GM12891 (cell line): ENCODE measurements around the gene CR1.
"Not testable (repeated sequence)": the region's sequence is repeated elsewhere in the genome, so short reads cannot be mapped to it uniquely, and the experiment has no call there.

Experiments used
- DNase-seq: peaks from one replicate; pipeline ENCODE4 v3.0.0; 2011; ENCODE audit warnings: low spot score; ENCODE audit not compliant: insufficient read length
- FAIRE-seq: peaks from 2 replicates; lab custom pipeline; 2011; peaks lifted over from hg19 to GRCh38; lab: Jason Lieb, UNC
- PAX5 ChIP-seq: IDR thresholded peaks from 2 replicates; pipeline ENCODE4 v1.6.1; 2011; ENCODE audit warnings: low read length, moderate library complexity, mild to moderate bottlenecking; ENCODE audit not compliant: insufficient read depth, severe bottlenecking
- POLR2A ChIP-seq: IDR thresholded peaks from 2 replicates; pipeline ENCODE4 v1.6.1; 2011; ENCODE audit warnings: low read depth, low read length, control low read depth
- POLR2AphosphoS5 ChIP-seq: IDR thresholded peaks from 2 replicates; pipeline ENCODE4 v1.6.1; 2011; ENCODE audit warnings: low read depth, low read length, control low read depth
- POU2F2 ChIP-seq: IDR thresholded peaks from 2 replicates; pipeline ENCODE4 v1.6.1; 2011; ENCODE audit warnings: low read depth, mild to moderate bottlenecking, control low read depth, low read length, moderate library complexity
- SPI1 ChIP-seq: IDR thresholded peaks from 2 replicates; pipeline ENCODE4 v1.6.1; 2011; ENCODE audit warnings: low read depth, low read length, control low read depth
- TAF1 ChIP-seq: IDR thresholded peaks from 2 replicates; pipeline ENCODE4 v1.6.1; 2011; ENCODE audit warnings: low read depth, low read length, control low read depth

The CR1 gene

GRCh38 chr1:207501071-207501470, 5.1 kb downstream of the CR1 start:
- TF ChIP-seq POLR2AphosphoS5 (no peak), POLR2A (no peak), TAF1 (no peak), SPI1 (no peak), PAX5 (no peak), POU2F2 (no peak)
- no peak for DNase-seq

GRCh38 chr1:207502726-207503125, 6.8 kb downstream of the CR1 start:
- TF ChIP-seq POLR2AphosphoS5 (no peak), SPI1 (no peak), POU2F2 (no peak), PAX5 (no peak), TAF1 (no peak), POLR2A (no peak)
- FAIRE-seq, result no peak

More at GRCh38 chr1:207501071-207501470, 5.1 kb downstream of the CR1 start:
- FAIRE-seq, result no peak

GRCh38 chr1:207503950-207504349, 8.0 kb downstream of the CR1 start:
- TF ChIP-seq SPI1 (no peak), PAX5 (no peak), TAF1 (no peak), POU2F2 (no peak), POLR2AphosphoS5 (no peak), POLR2A (no peak)
- DNase-seq (no peak), FAIRE-seq (no peak)

More at GRCh38 chr1:207502726-207503125, 6.8 kb downstream of the CR1 start:
- DNase-seq, result no peak

- no peak for DNase-seq
- no peak for TF ChIP-seq POU2F2
- no peak for TF ChIP-seq POLR2AphosphoS5
- TF ChIP-seq TAF1, result no peak
- no peak for TF ChIP-seq POLR2A
- no peak for TF ChIP-seq SPI1
- no peak for TF ChIP-seq PAX5
- no peak for FAIRE-seq
Measured at GRCh38 chr1:207504438-207504837, 8.5 kb downstream of the CR1 start.

GRCh38 chr1:207510444-207510843, 14.5 kb downstream of the CR1 start:
- FAIRE-seq, result no peak
- TF ChIP-seq POLR2AphosphoS5, result no peak
- no peak for TF ChIP-seq POLR2A
- TF ChIP-seq PAX5, result no peak
- TF ChIP-seq POU2F2, result no peak

GRCh38 chr1:207514890-207515289, 18.9 kb downstream of the CR1 start:
- DNase-seq, result no peak
- FAIRE-seq, result no peak
- TF ChIP-seq SPI1 (no peak), POLR2A (no peak), TAF1 (no peak), PAX5 (no peak), POU2F2 (no peak), POLR2AphosphoS5 (no peak)

More at GRCh38 chr1:207510444-207510843, 14.5 kb downstream of the CR1 start:
- no peak for DNase-seq

- DNase-seq (no peak), FAIRE-seq (no peak)
- TF ChIP-seq POLR2A (no peak), TAF1 (no peak), POU2F2 (no peak), SPI1 (no peak), POLR2AphosphoS5 (no peak), PAX5 (no peak)
Measured at GRCh38 chr1:207516729-207517128, 20.8 kb downstream of the CR1 start.

- TF ChIP-seq SPI1 (no peak), POU2F2 (no peak)
- peak; percentile 20 for FAIRE-seq
- no peak for DNase-seq
Measured at GRCh38 chr1:207518608-207519236, 22.8 kb downstream of the CR1 start.

- no peak for TF ChIP-seq TAF1
- no peak for TF ChIP-seq POLR2AphosphoS5
- TF ChIP-seq POU2F2, result no peak
- TF ChIP-seq PAX5, result no peak
- TF ChIP-seq POLR2A, result no peak
- no peak for TF ChIP-seq SPI1
- no peak for DNase-seq
- FAIRE-seq, result no peak
Measured at GRCh38 chr1:207519505-207520399, 23.8 kb downstream of the CR1 start.

GRCh38 chr1:207520400-207521345, 24.7 kb downstream of the CR1 start:
- FAIRE-seq, DNase-seq: not testable (repeated sequence)

GRCh38 chr1:207525239-207525638, 29.3 kb downstream of the CR1 start:
- not testable (repeated sequence) for DNase-seq, FAIRE-seq

- not testable (repeated sequence) for FAIRE-seq, DNase-seq
Measured at GRCh38 chr1:207528401-207528800, 32.4 kb downstream of the CR1 start.

GRCh38 chr1:207536263-207536662, 40.3 kb downstream of the CR1 start:
- not testable (repeated sequence) for DNase-seq, FAIRE-seq

GRCh38 chr1:207546677-207547357, 50.9 kb downstream of the CR1 start:
- not testable (repeated sequence) for FAIRE-seq

More at GRCh38 chr1:207546677-207547357, 50.9 kb downstream of the CR1 start:
- DNase-seq, result not testable (repeated sequence)
